Thoracic aorta (tissue), 2 donors: Measurements from ENCODE around the gene SLC25A36. TPM values are rescaled to one million over a fixed set of nuclear protein-coding genes. Genes with fewer than 3 reads are reported as not detected.
"Not testable (repeated sequence)": the region's sequence is repeated elsewhere in the genome, so short reads cannot be mapped to it uniquely, and the experiment has no call there.

Experiments used
- ATAC-seq: fragments of 150-250 bp; one replicate; pipeline ENCODE4 v1.8.0; 2017; ENCODE audit warnings: low read depth; ENCODE audit not compliant: insufficient number of reproducible peaks, low FRiP score
- DNase-seq: peaks from one replicate; pipeline ENCODE4 v3.0.0-alpha.2; 2020; ENCODE audit warnings: low spot score
- H3K27ac ChIP-seq, 2 donors: fragments of 200-600 bp; sonication (generic); 1 replicate in 1 of 2; 2 replicates in 1 of 2; pipeline ENCODE4 v1.5.1; 2016; ENCODE audit warnings: mild to moderate bottlenecking in 2 of 2, moderate library complexity in 2 of 2
- H3K27me3 ChIP-seq: fragments of 200-600 bp; sonication (generic); replicated peaks from 2 replicates; pipeline ENCODE4 v1.6.0; 2016; ENCODE audit warnings: mild to moderate bottlenecking; ENCODE audit not compliant: insufficient read depth
- H3K36me3 ChIP-seq: fragments of 200-600 bp; sonication (generic); one replicate; pipeline ENCODE4 v1.5.1; 2016
- H3K4me1 ChIP-seq, 2 donors: fragments of 200-600 bp; sonication (generic); 1 replicate in 1 of 2; 2 replicates in 1 of 2; pipeline versions ENCODE4 v1.5.1 to v1.6.0; 2016; ENCODE audit warnings: low read depth in 2 of 2, mild to moderate bottlenecking in 1 of 2; ENCODE audit not compliant: control insufficient read depth in 1 of 2
- H3K4me3 ChIP-seq: fragments of 200-600 bp; sonication (generic); 2 replicates; pipeline ENCODE4 v1.5.1; 2016; ENCODE audit warnings: mild to moderate bottlenecking
- H3K9me3 ChIP-seq: fragments of 200-600 bp; sonication (generic); 2 replicates; pipeline ENCODE4 v1.5.1; 2016
- CTCF ChIP-seq: fragments of 200-600 bp; sonication (generic); IDR thresholded peaks from one replicate; pipeline ENCODE4 v1.5.1; 2019; ENCODE audit warnings: antibody characterized with exemption
- total RNA-seq, 2 donors: library from RNA; depleted of rRNA; stranded (reverse); fragments of >200 nt; gene quantifications; one replicate each; pipeline versions ENCODE4 v1.1.0 to v1.2.3, GENCODE V29; 2016

SLC25A36 gene
- total RNA-seq, 2 donors from 2014 or later: 56.7 to 149 TPM

- no peaks in the 10 kb centered on the region for H3K27me3 ChIP-seq
- no peak for ATAC-seq
- DNase-seq: no peak
- no peak overlapping the region for H3K27ac ChIP-seq
- H3K36me3 ChIP-seq: peaks cover 12% of the 10 kb centered on the region
- H3K4me3 ChIP-seq: no peak overlapping the region
- no peaks in the 10 kb centered on the region for H3K9me3 ChIP-seq
- TF ChIP-seq CTCF: no peak
- peaks cover 11 to 40% of the 10 kb centered on the region in 2 donors for H3K4me1 ChIP-seq
These were observed 14.6 kb downstream of the SLC25A36 start for GRCh38 chr3:140956058-140956835.

- Histone ChIP-seq H3K4me3 (no peak overlapping the region), H3K4me1 (no peaks in the 10 kb centered on the region), H3K36me3 (peaks cover 12% of the 10 kb centered on the region), H3K9me3 (no peaks in the 10 kb centered on the region), H3K27ac (no peak overlapping the region), H3K27me3 (no peaks in the 10 kb centered on the region)
- DNase-seq (no peak), ATAC-seq (no peak)
- no peak for TF ChIP-seq CTCF
These were observed 31.2 kb downstream of the SLC25A36 start for GRCh38 chr3:140972833-140973232.

- DNase-seq (no peak), ATAC-seq (no peak)
- Histone ChIP-seq H3K4me3 (no peak overlapping the region), H3K9me3 (no peaks in the 10 kb centered on the region), H3K27ac (no peak overlapping the region), H3K27me3 (no peaks in the 10 kb centered on the region), H3K4me1 (no peaks in the 10 kb centered on the region), H3K36me3 (peaks cover 12% of the 10 kb centered on the region)
- TF ChIP-seq CTCF: no peak
These were observed 33.3 kb downstream of the SLC25A36 start for GRCh38 chr3:140974900-140975299.

- Histone ChIP-seq H3K36me3 (peaks cover 7% of the 10 kb centered on the region), H3K27me3 (no peaks in the 10 kb centered on the region), H3K4me1 (no peaks in the 10 kb centered on the region), H3K4me3 (no peak overlapping the region), H3K9me3 (no peaks in the 10 kb centered on the region), H3K27ac (no peak overlapping the region)
- no peak for ATAC-seq
- no peak for DNase-seq
- no peak for TF ChIP-seq CTCF
These were observed 39.0 kb downstream of the SLC25A36 start for GRCh38 chr3:140980663-140981062.

- not testable (repeated sequence) for DNase-seq, H3K9me3 ChIP-seq, ATAC-seq, H3K27ac ChIP-seq, H3K4me1 ChIP-seq, H3K4me3 ChIP-seq, H3K27me3 ChIP-seq, H3K36me3 ChIP-seq
These were observed 46.2 kb downstream of the SLC25A36 start for GRCh38 chr3:140987792-140988191.

- no peaks in the 10 kb centered on the region for H3K27me3 ChIP-seq
- no peaks in the 10 kb centered on the region for H3K9me3 ChIP-seq
- no peaks in the 10 kb centered on the region for H3K4me1 ChIP-seq
- H3K36me3 ChIP-seq: no peaks in the 10 kb centered on the region
- DNase-seq: no peak
- no peak for TF ChIP-seq CTCF
- ATAC-seq: no peak
- H3K27ac ChIP-seq: no peak overlapping the region
- H3K4me3 ChIP-seq: no peak overlapping the region
These were observed 52.7 kb downstream of the SLC25A36 start for GRCh38 chr3:140994316-140994715.

- not testable (repeated sequence) for H3K27ac ChIP-seq, H3K4me3 ChIP-seq, H3K36me3 ChIP-seq, ATAC-seq, H3K4me1 ChIP-seq, H3K9me3 ChIP-seq, DNase-seq, H3K27me3 ChIP-seq
These were observed 53.2 kb downstream of the SLC25A36 start for GRCh38 chr3:140994861-140995260.
